Renal pelvis (tissue), 12 donors: ENCODE results near the gene MDH2. TPM values are rescaled to one million over a fixed set of nuclear protein-coding genes. Genes with fewer than 3 reads are reported as not detected.
"Not testable (repeated sequence)": the region's sequence is repeated elsewhere in the genome, so short reads cannot be mapped to it uniquely, and the experiment has no call there.

Experiments
- DNase-seq: peaks from one replicate; pipeline ENCODE4 v3.0.0-alpha.2; 2013
- long read RNA-seq, 16 experiments: transcript quantifications; one replicate each; lab custom pipeline, GENCODE V29; 2026
- polyA plus RNA-seq, 3 donors: library from polyadenylated mRNA; unstranded; fragments of 120-200 nt; gene quantifications; one replicate each; pipeline ENCODE4 v1.2.1, GENCODE V29; 2013; ENCODE audit not compliant: insufficient read length in 3 of 3

Gene MDH2, protein sequence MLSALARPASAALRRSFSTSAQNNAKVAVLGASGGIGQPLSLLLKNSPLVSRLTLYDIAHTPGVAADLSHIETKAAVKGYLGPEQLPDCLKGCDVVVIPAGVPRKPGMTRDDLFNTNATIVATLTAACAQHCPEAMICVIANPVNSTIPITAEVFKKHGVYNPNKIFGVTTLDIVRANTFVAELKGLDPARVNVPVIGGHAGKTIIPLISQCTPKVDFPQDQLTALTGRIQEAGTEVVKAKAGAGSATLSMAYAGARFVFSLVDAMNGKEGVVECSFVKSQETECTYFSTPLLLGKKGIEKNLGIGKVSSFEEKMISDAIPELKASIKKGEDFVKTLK
- polyA plus RNA-seq, result 100 to 1,000 TPM; 218 to 255 (median 222) TPM
- long read RNA-seq, donor 1, transcript MDH2-201 (9 exons, 2,209 nt), result major isoform, 78 of 151 reads
- long read RNA-seq, donor 1, partial matches to known transcripts, result 67 of 151 reads
- long read RNA-seq, donor 1, other reads (novel, unspliced or antisense), result 0 of 151 reads
- long read RNA-seq, donor 2, transcript MDH2-201 (9 exons, 2,209 nt), result major isoform, 129 of 254 reads
- long read RNA-seq, donor 2, transcript MDH2-204 (8 exons, 2,020 nt), result minor isoform, 6 of 254 reads
- long read RNA-seq, donor 2, partial matches to known transcripts, result 116 of 254 reads
- long read RNA-seq, donor 2, other reads (novel, unspliced or antisense), result 0 of 254 reads
- long read RNA-seq, donor 3, transcript MDH2-201 (9 exons, 2,209 nt), result major isoform, 105 of 197 reads
- long read RNA-seq, donor 3, partial matches to known transcripts, result 79 of 197 reads
- long read RNA-seq, donor 3, other reads (novel, unspliced or antisense), result 5 of 197 reads
- long read RNA-seq, donor 4, transcript MDH2-201 (9 exons, 2,209 nt), result major isoform, 111 of 231 reads
- long read RNA-seq, donor 4, partial matches to known transcripts, result 105 of 231 reads
- long read RNA-seq, donor 4, other reads (novel, unspliced or antisense), result 7 of 231 reads
- long read RNA-seq, donor 5, transcript MDH2-206 (4 exons, 551 nt), result minor isoform, 5 of 103 reads
- long read RNA-seq, donor 5, transcript MDH2-201 (9 exons, 2,209 nt), result major isoform, 40 of 103 reads
- long read RNA-seq, donor 5, partial matches to known transcripts, result 49 of 103 reads
- long read RNA-seq, donor 5, other reads (novel, unspliced or antisense), result 5 of 103 reads
- long read RNA-seq, donor 6, transcript MDH2-201 (9 exons, 2,209 nt), result major isoform, 68 of 118 reads
- long read RNA-seq, donor 6, partial matches to known transcripts, result 43 of 118 reads
- long read RNA-seq, donor 6, other reads (novel, unspliced or antisense), result 0 of 118 reads
- long read RNA-seq, donor 7, transcript MDH2-201 (9 exons, 2,209 nt), result major isoform, 97 of 257 reads
- long read RNA-seq, donor 7, transcript MDH2-204 (8 exons, 2,020 nt), result minor isoform, 9 of 257 reads
- long read RNA-seq, donor 7, transcript MDH2-206 (4 exons, 551 nt), result minor isoform, 19 of 257 reads
- long read RNA-seq, donor 7, partial matches to known transcripts, result 128 of 257 reads
- long read RNA-seq, donor 7, other reads (novel, unspliced or antisense), result 0 of 257 reads
- long read RNA-seq, donor 8, transcript MDH2-201 (9 exons, 2,209 nt), result major isoform, 25 of 63 reads
- long read RNA-seq, donor 8, partial matches to known transcripts, result 32 of 63 reads
- long read RNA-seq, donor 8, other reads (novel, unspliced or antisense), result 0 of 63 reads
- long read RNA-seq, donor 9, transcript MDH2-206 (4 exons, 551 nt), result minor isoform, 7 of 295 reads
- long read RNA-seq, donor 9, transcript MDH2-201 (9 exons, 2,209 nt), result major isoform, 120 of 295 reads
- long read RNA-seq, donor 9, transcript MDH2-204 (8 exons, 2,020 nt), result minor isoform, 5 of 295 reads
- long read RNA-seq, donor 9, partial matches to known transcripts, result 154 of 295 reads
- long read RNA-seq, donor 9, other reads (novel, unspliced or antisense), result 5 of 295 reads
- long read RNA-seq, donor 10, transcript MDH2-201 (9 exons, 2,209 nt), result major isoform, 64 of 179 reads
- long read RNA-seq, donor 10, transcript MDH2-206 (4 exons, 551 nt), result minor isoform, 8 of 179 reads
- long read RNA-seq, donor 10, partial matches to known transcripts, result 100 of 179 reads
- long read RNA-seq, donor 10, other reads (novel, unspliced or antisense), result 0 of 179 reads
- long read RNA-seq, donor 11, transcript MDH2-201 (9 exons, 2,209 nt), result major isoform, 57 of 123 reads
- long read RNA-seq, donor 11, partial matches to known transcripts, result 59 of 123 reads
- long read RNA-seq, donor 11, other reads (novel, unspliced or antisense), result 0 of 123 reads
- long read RNA-seq, donor 12, transcript MDH2-201 (9 exons, 2,209 nt), result major isoform, 91 of 188 reads
- long read RNA-seq, donor 12, transcript MDH2-204 (8 exons, 2,020 nt), result minor isoform, 6 of 188 reads
- long read RNA-seq, donor 12, partial matches to known transcripts, result 90 of 188 reads
- long read RNA-seq, donor 12, other reads (novel, unspliced or antisense), result 0 of 188 reads
- long read RNA-seq, donor 13, transcript MDH2-201 (9 exons, 2,209 nt), result major isoform, 44 of 94 reads
- long read RNA-seq, donor 13, partial matches to known transcripts, result 38 of 94 reads
- long read RNA-seq, donor 13, other reads (novel, unspliced or antisense), result 0 of 94 reads
- long read RNA-seq, donor 14, transcript MDH2-205 (2 exons, 648 nt), result minor isoform, 5 of 334 reads
- long read RNA-seq, donor 14, transcript MDH2-206 (4 exons, 551 nt), result minor isoform, 16 of 334 reads
- long read RNA-seq, donor 14, transcript MDH2-201 (9 exons, 2,209 nt), result major isoform, 107 of 334 reads
- long read RNA-seq, donor 14, transcript MDH2-204 (8 exons, 2,020 nt), result minor isoform, 6 of 334 reads
- long read RNA-seq, donor 14, partial matches to known transcripts, result 164 of 334 reads
- long read RNA-seq, donor 14, other reads (novel, unspliced or antisense), result 34 of 334 reads
- long read RNA-seq, donor 15, transcript MDH2-206 (4 exons, 551 nt), result minor isoform, 8 of 227 reads
- long read RNA-seq, donor 15, transcript MDH2-201 (9 exons, 2,209 nt), result major isoform, 105 of 227 reads
- long read RNA-seq, donor 15, transcript MDH2-204 (8 exons, 2,020 nt), result minor isoform, 9 of 227 reads
- long read RNA-seq, donor 15, partial matches to known transcripts, result 104 of 227 reads
- long read RNA-seq, donor 15, other reads (novel, unspliced or antisense), result 0 of 227 reads
- long read RNA-seq, donor 16, transcript MDH2-206 (4 exons, 551 nt), result minor isoform, 6 of 244 reads
- long read RNA-seq, donor 16, transcript MDH2-201 (9 exons, 2,209 nt), result major isoform, 119 of 244 reads
- long read RNA-seq, donor 16, partial matches to known transcripts, result 111 of 244 reads
- long read RNA-seq, donor 16, other reads (novel, unspliced or antisense), result 0 of 244 reads

DNA sequence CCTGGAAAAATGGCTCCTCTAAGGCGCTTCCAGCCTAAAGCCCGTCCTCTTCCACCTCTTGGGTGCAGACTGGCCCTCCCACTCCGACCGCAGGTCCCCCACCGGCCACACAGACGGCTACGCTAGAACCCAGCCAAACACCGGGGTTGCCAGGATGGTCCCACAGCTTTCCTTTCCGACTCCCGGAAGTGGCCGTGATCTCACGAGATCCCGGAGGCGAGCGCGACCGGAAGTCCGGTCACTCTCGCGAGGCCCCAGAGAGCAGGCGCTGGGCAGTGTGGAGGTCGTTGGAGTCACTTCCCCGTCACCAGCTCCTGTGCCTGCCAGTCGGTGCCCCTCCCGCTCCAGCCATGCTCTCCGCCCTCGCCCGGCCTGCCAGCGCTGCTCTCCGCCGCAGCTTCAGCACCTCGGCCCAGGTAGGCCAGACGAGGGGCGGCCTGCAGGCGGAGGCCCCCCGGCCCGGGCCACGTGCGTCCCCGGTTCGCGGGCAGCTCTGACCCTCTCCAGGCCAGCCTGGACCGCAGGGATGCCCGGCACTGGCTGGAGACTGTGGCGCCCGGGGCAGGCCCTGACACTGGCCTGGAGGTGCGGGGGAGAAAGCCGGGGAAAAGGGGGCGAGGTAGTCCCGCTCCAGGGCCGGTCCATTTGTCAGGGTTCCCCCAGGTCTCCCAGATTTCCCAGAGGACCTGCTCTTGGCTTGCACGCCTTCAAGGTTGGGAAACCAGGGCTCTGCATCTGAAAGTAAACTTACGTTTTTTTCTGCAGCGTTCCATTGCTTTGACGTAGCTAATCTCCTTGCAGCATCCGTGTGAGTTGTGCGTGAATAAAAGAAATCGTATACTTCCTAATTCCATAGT lies at the start of gene MDH2, which contains the start of gene STYXL1:
MDH2 (plus strand) TSS at position 296 of the 857 bp plus-strand sequence; CDS start at position 351, 55 bp downstream.
STYXL1 (minus strand) TSS at position 190 of the 857 bp plus-strand sequence. CDS start 17,477 bp downstream, outside the sequence.
- peak; percentile 95 for DNase-seq

DNA sequence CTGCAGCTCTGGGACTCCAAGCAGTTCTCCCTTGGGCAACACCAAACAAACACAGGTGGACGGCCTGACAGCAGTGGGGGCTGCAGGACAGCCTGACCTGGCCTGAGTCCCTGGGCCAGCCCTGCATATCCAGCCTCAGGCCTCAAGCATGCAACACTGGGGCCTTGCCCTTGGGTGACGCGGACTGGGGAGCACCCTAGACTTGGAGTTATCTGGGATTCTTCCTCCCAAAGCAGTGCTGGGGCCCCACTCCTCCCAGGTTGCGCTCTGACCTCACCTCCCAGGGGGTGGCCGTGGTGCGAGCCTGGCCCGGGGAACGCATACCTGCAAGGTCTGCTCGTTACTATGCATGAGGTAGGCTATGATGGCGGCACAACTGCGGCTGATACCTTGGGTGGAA lies 47.3 kb upstream of the MDH2 start:
- no peak for DNase-seq

DNA sequence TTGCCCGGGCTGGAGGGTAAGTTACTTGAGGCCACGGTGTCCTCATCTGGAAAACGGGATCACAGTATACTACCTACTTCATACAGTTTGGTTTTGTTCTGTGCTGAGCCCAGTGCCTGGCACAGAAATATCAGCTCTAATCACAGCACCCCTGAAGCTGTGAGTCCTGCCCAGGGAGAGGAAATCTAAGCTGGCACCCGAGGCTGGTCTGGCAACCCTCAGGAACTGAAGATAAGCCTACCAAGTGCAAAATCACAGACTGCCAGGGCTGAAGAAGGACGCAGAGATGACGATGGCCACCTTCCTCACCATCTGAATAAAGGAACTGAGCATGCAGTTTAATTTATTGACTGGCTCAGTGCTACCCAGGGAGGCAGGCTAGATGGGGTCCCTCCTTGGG lies 45.8 kb upstream of the MDH2 start:
- DNase-seq, result no peak

GRCh38 chr7:76002822-76003221 lies 45.1 kb upstream of the MDH2 start:
- no peak for DNase-seq

DNA sequence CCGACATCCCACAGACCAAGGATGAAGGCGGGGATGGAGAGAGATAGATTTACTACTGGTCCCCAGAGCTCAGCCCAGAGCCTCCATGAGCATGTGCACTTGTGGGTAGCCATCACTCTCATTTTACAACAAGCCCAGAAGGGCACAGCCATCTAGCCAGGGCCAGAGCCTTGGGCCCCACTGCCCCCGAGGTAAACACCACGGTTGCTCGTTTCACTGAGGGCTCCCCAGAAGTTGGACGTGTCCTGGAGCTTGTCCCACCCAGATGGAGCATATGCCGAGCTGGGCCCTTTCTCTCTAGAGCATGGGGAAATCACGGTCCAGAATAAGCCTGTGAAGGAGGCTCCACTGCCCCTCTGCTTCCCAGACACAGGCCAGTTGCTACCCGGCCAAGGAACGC lies 44.6 kb upstream of the MDH2 start:
- no peak for DNase-seq

GRCh38 chr7:76005004-76005403 lies 42.9 kb upstream of the MDH2 start:
- not testable (repeated sequence) for DNase-seq

DNA sequence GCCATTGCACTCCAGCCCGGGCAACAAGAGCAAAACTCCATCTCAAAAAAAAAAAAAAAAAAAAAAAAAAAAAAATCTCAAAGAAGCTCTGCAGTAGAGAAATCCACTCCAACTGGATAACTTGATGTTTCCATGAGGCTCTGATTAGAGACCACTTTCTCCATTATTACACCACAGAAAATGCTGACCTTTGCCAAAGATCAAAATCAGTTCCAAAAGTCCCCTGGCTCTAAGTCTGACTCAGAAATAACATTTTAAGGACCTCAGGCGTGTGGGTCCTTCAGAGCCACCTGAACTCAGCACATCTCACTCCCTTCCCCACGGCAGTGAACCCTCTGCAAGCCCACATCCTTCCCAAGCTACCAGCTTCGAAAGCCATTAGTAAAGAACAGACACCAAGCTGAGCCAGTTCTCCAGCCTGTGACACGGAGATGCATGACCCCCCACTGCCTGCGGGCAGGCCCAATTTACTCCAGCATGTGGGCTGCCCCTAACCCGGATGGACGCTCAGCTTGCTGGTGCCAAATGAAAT lies 39.7 kb upstream of the MDH2 start:
- DNase-seq, result no peak

DNA sequence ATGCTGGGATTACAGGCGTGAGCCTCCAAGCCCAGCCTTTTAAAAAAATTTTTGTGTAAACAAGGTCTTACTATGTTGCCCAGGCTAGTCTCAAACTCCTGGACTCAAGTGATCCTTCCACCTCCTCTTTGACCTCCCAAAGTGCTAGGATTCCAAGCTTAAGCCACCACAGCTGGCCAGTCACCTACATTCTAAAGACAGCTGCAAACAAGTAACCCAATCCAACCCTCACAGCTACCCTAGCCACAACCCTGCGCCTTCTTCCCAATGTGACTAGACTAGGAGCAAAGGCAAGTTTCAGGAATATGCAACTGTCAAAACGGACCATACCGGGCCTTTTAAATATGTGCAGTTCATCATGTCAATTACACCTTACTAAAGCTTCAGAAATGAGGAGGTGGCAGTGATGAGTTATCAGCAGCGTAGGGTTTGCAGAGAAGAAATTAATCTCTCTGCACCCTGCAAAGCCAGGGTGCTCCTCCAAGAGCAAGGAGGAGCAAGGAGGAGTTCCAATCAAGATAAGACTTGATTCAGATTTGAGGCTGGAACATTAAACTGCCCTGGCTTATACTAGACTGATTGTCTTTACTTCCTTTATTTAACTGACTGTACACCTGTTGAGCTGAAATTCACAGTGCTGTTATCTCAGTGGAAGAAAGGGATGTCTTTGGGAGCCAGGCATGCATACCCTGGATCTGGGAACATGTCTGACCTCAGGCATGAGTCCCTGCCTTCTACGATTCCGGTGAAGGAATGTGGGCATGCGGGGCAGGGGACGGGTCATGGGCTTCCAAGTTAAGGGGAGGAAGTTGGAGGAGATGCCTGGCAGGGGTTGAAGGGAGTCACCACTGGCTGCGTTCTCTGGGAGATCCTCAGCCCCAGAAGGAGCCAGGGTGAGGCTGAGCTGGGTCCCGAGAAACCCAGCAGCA lies 38.0 kb upstream of the MDH2 start:
- DNase-seq, result no peak

DNA sequence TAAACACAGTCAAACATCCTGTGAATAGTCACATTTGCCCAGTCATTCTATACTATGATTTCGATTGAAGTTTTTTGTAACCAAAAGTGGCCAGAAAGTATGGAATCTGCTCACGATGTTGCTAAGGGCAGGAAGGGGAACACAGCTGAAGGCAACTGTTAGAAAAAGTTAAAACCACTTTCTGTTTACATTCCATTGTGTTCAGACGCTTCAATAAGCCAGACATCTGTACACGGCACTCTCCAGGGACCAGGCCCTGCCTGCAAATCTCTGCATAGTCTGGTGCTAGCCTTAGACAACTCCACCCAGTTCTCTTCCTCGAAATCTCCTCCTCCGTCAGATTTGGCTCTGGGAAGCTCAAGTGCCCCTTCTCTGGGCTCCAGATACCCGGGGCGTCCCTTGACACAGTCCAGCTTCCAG lies 36.5 kb upstream of the MDH2 start:
- DNase-seq, result no peak

GRCh38 chr7:76016191-76016947 lies 31.5 kb upstream of the MDH2 start:
- no peak for DNase-seq

- DNase-seq, result not testable (repeated sequence)
Measured at GRCh38 chr7:76018520-76018919, 29.4 kb upstream of the MDH2 start.

GRCh38 chr7:76020031-76020714 lies 27.7 kb upstream of the MDH2 start:
- DNase-seq, result peak; percentile 52
